ENCODE data around the gene ABCC5.

- TF ChIP-seq CTCF (IDR thresholded peaks at IDR 0.05; ENCODE audit: low read depth, low read length, poor library complexity, severe bottlenecking) (no peak), EZH2phosphoT487 (IDR thresholded peaks at IDR 0.05; ENCODE audit: borderline replicate concordance, low read length) (no peak)
Observed at GRCh38 chr3:184029443-184029842, 11.8 kb upstream of the ABCC5 start.
